22Rv1 (cell line): ENCODE results near the gene KCNQ5.

Experiments
- H3K27ac ChIP-seq: fragments of 450-650 bp; 2 replicates; pipeline ENCODE4 v1.5.1; 2017
- ZFX ChIP-seq: fragments of 450-650 bp; IDR thresholded peaks from 2 replicates; pipeline ENCODE4 v1.6.1; 2017; ENCODE audit warnings: antibody characterized with exemption, borderline replicate concordance
- TF ChIP-seq, protein P1 (sequence below): fragments of 450-650 bp; IDR thresholded peaks from 2 replicates; pipeline ENCODE4 v1.5.1; 2017; ENCODE audit warnings: mild to moderate bottlenecking

Gene KCNQ5

DNA sequence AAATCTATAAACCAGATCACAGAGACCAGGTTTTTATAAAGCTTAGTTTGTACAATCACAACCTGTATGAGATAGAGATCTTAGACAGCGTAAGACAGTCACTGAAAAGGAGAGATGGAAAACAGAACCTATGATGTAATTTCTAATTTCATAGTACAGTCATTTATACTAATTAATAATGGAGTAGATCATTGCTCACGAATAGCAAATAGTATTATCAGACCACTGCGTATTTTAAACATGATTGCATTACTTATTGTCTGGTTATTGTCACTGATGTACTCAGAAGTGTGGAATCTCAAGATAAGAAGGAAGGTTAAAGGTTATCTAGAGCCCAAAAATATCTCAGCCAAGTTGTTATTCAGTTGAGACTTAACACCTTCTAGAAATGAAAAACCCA, 487.8 kb downstream of the KCNQ5 start:
- TF ChIP-seq, protein P1, sequence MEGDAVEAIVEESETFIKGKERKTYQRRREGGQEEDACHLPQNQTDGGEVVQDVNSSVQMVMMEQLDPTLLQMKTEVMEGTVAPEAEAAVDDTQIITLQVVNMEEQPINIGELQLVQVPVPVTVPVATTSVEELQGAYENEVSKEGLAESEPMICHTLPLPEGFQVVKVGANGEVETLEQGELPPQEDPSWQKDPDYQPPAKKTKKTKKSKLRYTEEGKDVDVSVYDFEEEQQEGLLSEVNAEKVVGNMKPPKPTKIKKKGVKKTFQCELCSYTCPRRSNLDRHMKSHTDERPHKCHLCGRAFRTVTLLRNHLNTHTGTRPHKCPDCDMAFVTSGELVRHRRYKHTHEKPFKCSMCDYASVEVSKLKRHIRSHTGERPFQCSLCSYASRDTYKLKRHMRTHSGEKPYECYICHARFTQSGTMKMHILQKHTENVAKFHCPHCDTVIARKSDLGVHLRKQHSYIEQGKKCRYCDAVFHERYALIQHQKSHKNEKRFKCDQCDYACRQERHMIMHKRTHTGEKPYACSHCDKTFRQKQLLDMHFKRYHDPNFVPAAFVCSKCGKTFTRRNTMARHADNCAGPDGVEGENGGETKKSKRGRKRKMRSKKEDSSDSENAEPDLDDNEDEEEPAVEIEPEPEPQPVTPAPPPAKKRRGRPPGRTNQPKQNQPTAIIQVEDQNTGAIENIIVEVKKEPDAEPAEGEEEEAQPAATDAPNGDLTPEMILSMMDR: no peak
- TF ChIP-seq ZFX: no peak
- H3K27ac ChIP-seq: no peak overlapping the region

GRCh38 chr6:73116330-73116729, 494.5 kb downstream of the KCNQ5 start:
- no peak overlapping the region for H3K27ac ChIP-seq
- no peak for TF ChIP-seq ZFX
- TF ChIP-seq, protein P1: no peak

GRCh38 chr6:73121421-73121993, 499.6 kb downstream of the KCNQ5 start:
- TF ChIP-seq, protein P1: no peak
- H3K27ac ChIP-seq: no peak overlapping the region

GRCh38 chr6:73123632-73124329, 501.9 kb downstream of the KCNQ5 start:
- TF ChIP-seq ZFX: no peak
- TF ChIP-seq, protein P1: no peak

GRCh38 chr6:73129653-73130443, 508.0 kb downstream of the KCNQ5 start:
- no peak overlapping the region for H3K27ac ChIP-seq
- TF ChIP-seq ZFX: no peak
- TF ChIP-seq, protein P1: peak; percentile 99

More at GRCh38 chr6:73123632-73124329, 501.9 kb downstream of the KCNQ5 start:
- H3K27ac ChIP-seq: no peak overlapping the region

DNA sequence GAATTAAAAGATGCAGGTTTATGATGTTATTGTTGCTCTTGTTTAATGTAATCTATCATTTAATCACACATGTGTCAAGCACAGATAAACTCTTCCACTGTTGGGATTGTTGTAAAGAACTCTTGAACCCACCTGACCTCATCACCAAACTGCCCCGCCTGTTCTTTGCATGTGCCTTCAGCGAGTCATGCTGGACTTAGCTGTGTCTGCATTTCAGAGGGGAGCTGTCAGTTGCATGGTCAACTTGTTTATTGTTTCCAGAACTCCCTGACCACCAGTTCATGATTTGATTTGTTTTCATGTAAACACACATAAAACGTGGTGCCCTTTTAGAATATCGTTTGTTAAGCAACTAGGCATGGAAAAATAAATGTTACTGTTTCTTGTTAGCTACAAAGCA, 509.8 kb downstream of the KCNQ5 start:
- H3K27ac ChIP-seq: no peak overlapping the region
- TF ChIP-seq ZFX: no peak
- TF ChIP-seq, protein P1: no peak

DNA sequence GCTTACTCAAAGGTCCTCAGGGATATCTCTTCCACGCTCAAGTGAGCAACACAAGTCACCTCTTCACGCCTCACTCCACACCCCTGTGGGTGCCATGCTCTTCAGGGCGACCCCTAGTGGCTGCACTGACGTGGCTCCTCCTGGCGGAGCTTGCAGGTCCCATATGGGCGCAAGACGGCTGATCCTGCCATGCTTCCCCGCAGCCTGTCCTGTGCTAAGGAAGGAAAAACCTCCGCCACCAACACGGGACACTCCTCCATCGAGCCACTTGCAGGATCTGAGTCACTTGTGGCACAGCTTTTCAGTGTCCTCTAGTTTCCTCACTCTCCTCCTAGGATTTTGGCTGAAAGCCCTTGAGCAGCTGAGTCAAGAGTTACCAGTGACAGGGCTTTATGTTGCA, 512.7 kb downstream of the KCNQ5 start:
- no peak for TF ChIP-seq ZFX
- TF ChIP-seq, protein P1: peak; percentile 59

More for the DNA sequence above, 512.7 kb downstream of the KCNQ5 start:
- no peak overlapping the region for H3K27ac ChIP-seq
